Stomach (tissue), 9 donors: ENCODE data around the gene PGAP6. TPM values are rescaled to one million over a fixed set of nuclear protein-coding genes. Genes with fewer than 3 reads are reported as not detected.
A peak's percentile ranks its signal among the peaks of the same experiment; 100 is the strongest.
"Not testable (repeated sequence)": the region's sequence is repeated elsewhere in the genome, so short reads cannot be mapped to it uniquely, and the experiment has no call there.

ENCODE experiments used
- DNase-seq, 2 donors: peaks; one replicate each; pipeline versions ENCODE4 v3.0.0 to v3.0.0-alpha.2; 2013 to 2019
- H3K27ac ChIP-seq, 5 donors: fragments of 200-600 bp in 4 of 5; sonication (generic) in 4 of 5; one replicate each; pipeline ENCODE4 v1.5.1; 2013 to 2019; ENCODE audit warnings: mild to moderate bottlenecking in 1 of 5, moderate library complexity in 1 of 5
- H3K27me3 ChIP-seq, 3 donors: fragments of 200-600 bp; sonication (generic); one replicate each; pipeline ENCODE4 v1.5.1; 2017 to 2019; ENCODE audit warnings: mixed run types in 1 of 3
- H3K36me3 ChIP-seq, 4 donors: fragments of 200-600 bp; sonication (generic); 1 replicate in 3 of 4; 2 replicates in 1 of 4; pipeline ENCODE4 v1.5.1; 2016 to 2019
- H3K4me1 ChIP-seq, 4 donors: fragments of 200-600 bp; sonication (generic); one replicate each; pipeline ENCODE4 v1.5.1; 2016 to 2019
- H3K4me3 ChIP-seq, 4 donors: fragments of 200-600 bp; sonication (generic) in 3 of 4; one replicate each; pipeline ENCODE4 v1.5.1; 2016 to 2019; ENCODE audit warnings: mild to moderate bottlenecking in 1 of 4
- H3K9me3 ChIP-seq, 4 donors: fragments of 200-600 bp; sonication (generic); one replicate each; pipeline ENCODE4 v1.5.1; 2016 to 2019
- CTCF ChIP-seq, 7 experiments: fragments of 450-650 bp in 4 of 7; fragments of 200-600 bp in 3 of 7; sonication (generic) in 3 of 7; IDR thresholded peaks; one replicate each; pipeline ENCODE4 v1.5.1; 2016 to 2019; ENCODE audit warnings: antibody characterized with exemption in 7 of 7, control low read depth in 2 of 7, mild to moderate bottlenecking in 1 of 7
- EP300 ChIP-seq: sonication (generic); formaldehyde crosslinking; IDR thresholded peaks from one replicate; pipeline ENCODE4 v1.6.1; 2017; ENCODE audit warnings: antibody characterized with exemption
- POLR2A ChIP-seq, 4 donors: fragments of 450-650 bp; IDR thresholded peaks; one replicate each; pipeline ENCODE4 v1.6.1; 2016; ENCODE audit warnings: antibody characterized with exemption in 4 of 4, control low read depth in 2 of 4, mild to moderate bottlenecking in 1 of 4, moderate library complexity in 1 of 4
- POLR2AphosphoS5 ChIP-seq, 3 donors: sonication (generic); formaldehyde crosslinking; IDR thresholded peaks; one replicate each; pipeline ENCODE4 v1.6.1; 2016; ENCODE audit warnings: antibody characterized with exemption in 3 of 3
- WGBS, 5 donors: extraction: QIAGEN DNeasy Blood & Tissue Kit in 3 of 5; methylation state at CpG; one replicate each; pipeline versions ENCODE4 v1.1.5 to v1.1.7; 2013 to 2018; 5-methylcytosine and 5-hydroxymethylcytosine counted together
- intact Hi-C: fragments of 100-400 bp; cut with DNase I; formaldehyde crosslinking; loops from one replicate; pipeline ENCODE4 v1.15.1; 2023; ENCODE audit warnings: low total_unique reads
- polyA plus RNA-seq, 3 donors: library from polyadenylated mRNA; stranded (reverse); fragments of 200-250 nt; gene quantifications; one replicate each; pipeline ENCODE4 v1.2.3, GENCODE V29; 2013
- total RNA-seq, 5 donors: library from RNA; depleted of rRNA; stranded (reverse); fragments of >200 nt; gene quantifications; one replicate each; pipeline versions ENCODE4 v1.1.0 to v1.2.3, GENCODE V29; 2014 to 2016
- donor health status: healthy with polysubstance abuse.
- donor health status: Bipolar disorder and iron deficiency.
- donor health status: healthy.

The PGAP6 gene
- total and polyA plus RNA-seq, 8 donors: 20.7 to 364 (median 91.5) TPM

- intact Hi-C loops: no loop called here
- H3K36me3 ChIP-seq: peaks cover 0 to 15% (median 8%) of the 10 kb centered on the region in 4 donors
- no peak for TF ChIP-seq CTCF (IDR thresholded peaks at IDR 0.05)
- TF ChIP-seq POLR2A (IDR thresholded peaks at IDR 0.05): no peak
- no peak for TF ChIP-seq EP300
- no peak for TF ChIP-seq POLR2AphosphoS5 (IDR thresholded peaks at IDR 0.05)
- peaks cover 24 to 46% (median 37%) of the 10 kb centered on the region in 4 donors for H3K4me1 ChIP-seq
- no peaks in the 10 kb centered on the region for H3K27me3 ChIP-seq
- peak overlapping the region; percentile 60 to 90 (median 75) for H3K27ac ChIP-seq
- no peaks in the 10 kb centered on the region for H3K9me3 ChIP-seq
- WGBS, 5 donors: 17 to 37% (median 20%) methylated on average over 3 of the region's 3 CpGs
- peak overlapping the region; percentile 62 to 89 (median 76) for H3K4me3 ChIP-seq
- DNase-seq: no peak
Measured at GRCh38 chr16:396199-396598, 14.4 kb upstream of the PGAP6 start.

GRCh38 chr16:392450-393030 is 10.8 kb upstream of the PGAP6 start:
- H3K9me3 ChIP-seq: no peaks in the 10 kb centered on the region
- peaks cover 16 to 32% (median 24%) of the 10 kb centered on the region in 4 donors for H3K4me1 ChIP-seq
- H3K36me3 ChIP-seq: no peaks in the 10 kb centered on the region
- no peak for DNase-seq
- H3K27me3 ChIP-seq: no peaks in the 10 kb centered on the region
- TF ChIP-seq POLR2A (IDR thresholded peaks at IDR 0.05): no peak
- TF ChIP-seq EP300: no peak
- TF ChIP-seq POLR2AphosphoS5 (IDR thresholded peaks at IDR 0.05): no peak
- TF ChIP-seq CTCF (IDR thresholded peaks at IDR 0.05): no peak
- no peak overlapping the region for H3K4me3 ChIP-seq
- intact Hi-C loops: no loop called here
- 79 to 92% (median 90%) methylated on average over 7 of the region's 7 CpGs for WGBS, 5 donors
- no peak overlapping the region for H3K27ac ChIP-seq

- peak in 5 of 7 experiments; percentile 33 to 71 (median 55) for TF ChIP-seq CTCF (IDR thresholded peaks at IDR 0.05)
- no peak for TF ChIP-seq EP300
- 64 to 72% (median 67%) methylated on average over 7 of the region's 7 CpGs for WGBS, 5 donors
- Histone ChIP-seq H3K9me3 (no peaks in the 10 kb centered on the region), H3K4me3 (no peak overlapping the region), H3K36me3 (no peaks in the 10 kb centered on the region), H3K27ac (no peak overlapping the region), H3K27me3 (no peaks in the 10 kb centered on the region), H3K4me1 (peaks cover 12 to 39% (median 27%) of the 10 kb centered on the region in 4 donors)
- intact Hi-C loops: no loop called here
- DNase-seq: peak; percentile 60 to 70
Measured at GRCh38 chr16:391885-392335, 10.1 kb upstream of the PGAP6 start.

- Histone ChIP-seq H3K4me3 (no peak overlapping the region), H3K27ac (peak overlapping the region in 1 of 5 donors; percentile 76), H3K27me3 (no peaks in the 10 kb centered on the region), H3K9me3 (no peaks in the 10 kb centered on the region), H3K4me1 (peaks cover 4 to 36% (median 21%) of the 10 kb centered on the region in 4 donors), H3K36me3 (no peaks in the 10 kb centered on the region)
- DNase-seq: peak in 1 of 2 donors; percentile 34
- 74 to 94% (median 83%) methylated on average over 9 to 10 of the region's 10 CpGs for WGBS, 5 donors
- intact Hi-C loops: no loop called here
- TF ChIP-seq EP300 (no peak), POLR2AphosphoS5 (IDR thresholded peaks at IDR 0.05) (no peak), POLR2A (IDR thresholded peaks at IDR 0.05) (no peak), CTCF (IDR thresholded peaks at IDR 0.05) (no peak)
Measured at GRCh38 chr16:389352-389751, 7.6 kb upstream of the PGAP6 start.

GRCh38 chr16:387761-388666 is 6.2 kb upstream of the PGAP6 start:
- Histone ChIP-seq H3K4me1 (peaks cover 17 to 50% (median 34%) of the 10 kb centered on the region in 4 donors), H3K27ac (peak overlapping the region in 4 of 5 donors; percentile 31 to 76 (median 51))
- H3K9me3 ChIP-seq, H3K4me3 ChIP-seq, H3K27me3 ChIP-seq, H3K36me3 ChIP-seq, intact Hi-C loops: not testable (repeated sequence)
- DNase-seq: peak in 1 of 2 donors; percentile 65
- WGBS, 5 donors: 21 to 49% (median 25%) methylated on average over 20 of the region's 20 CpGs
